DOHH2 (cell line): ENCODE results near the gene CAB39.

Experiments used
- H3F3A ChIP-seq: fragments of 200-600 bp; sonication (generic), shearing (Covaris generic); 2 replicates; pipeline ENCODE4 v1.6.0; 2016; ENCODE audit warnings: antibody characterized with exemption, mild to moderate bottlenecking; ENCODE audit not compliant: control insufficient read depth, insufficient read depth
- H3K27ac ChIP-seq: fragments of 200-600 bp; sonication (generic); 2 replicates; pipeline ENCODE4 v1.5.1; 2014; ENCODE audit warnings: low read depth, mild to moderate bottlenecking, low read length, moderate library complexity
- H3K27me3 ChIP-seq: fragments of 200-600 bp; sonication (generic); 2 replicates; pipeline ENCODE4 v1.6.1; 2014; ENCODE audit warnings: mild to moderate bottlenecking, low read length, mixed read lengths; ENCODE audit not compliant: control insufficient read depth
- H3K36me3 ChIP-seq: fragments of 200-600 bp; sonication (generic); 2 replicates; pipeline ENCODE4 v1.6.1; 2014; ENCODE audit warnings: mild to moderate bottlenecking, low read length, moderate library complexity, mixed read lengths; ENCODE audit not compliant: control insufficient read depth
- H3K4me1 ChIP-seq: fragments of 200-600 bp; sonication (generic); 2 replicates; pipeline ENCODE4 v1.6.1; 2014; ENCODE audit warnings: mild to moderate bottlenecking, low read length, mixed read lengths; ENCODE audit not compliant: control insufficient read depth
- H3K4me2 ChIP-seq: fragments of 200-600 bp; sonication (generic); 2 replicates; pipeline ENCODE4 v1.6.0; 2014; ENCODE audit warnings: mild to moderate bottlenecking, low read length, moderate library complexity
- H3K4me3 ChIP-seq: fragments of 200-600 bp; sonication (generic); 2 replicates; pipeline ENCODE4 v1.5.1; 2014; ENCODE audit warnings: mild to moderate bottlenecking, low read length, mixed read lengths
- H3K79me2 ChIP-seq: fragments of 200-600 bp; sonication (generic); 2 replicates; pipeline ENCODE4 v1.6.1; 2014; ENCODE audit warnings: mild to moderate bottlenecking, low read length, mixed read lengths; ENCODE audit not compliant: control insufficient read depth
- H3K9me2 ChIP-seq: fragments of 200-600 bp; sonication (generic); replicated peaks from 2 replicates; pipeline ENCODE4 v1.6.1; 2014; ENCODE audit warnings: mild to moderate bottlenecking, low read length, mixed read lengths; ENCODE audit not compliant: control insufficient read depth
- H3K9me3 ChIP-seq: fragments of 200-600 bp; sonication (generic); 2 replicates; pipeline ENCODE4 v1.6.1; 2014; ENCODE audit warnings: antibody characterized with exemption, low read length, mixed read lengths; ENCODE audit not compliant: control insufficient read depth, insufficient read depth
- H4K20me1 ChIP-seq: fragments of 200-600 bp; sonication (generic); 2 replicates; pipeline ENCODE4 v1.6.0; 2014; ENCODE audit warnings: low read depth, mild to moderate bottlenecking, antibody characterized with exemption, low read length, moderate library complexity; ENCODE audit not compliant: control insufficient read depth, insufficient read depth
- EZH2phosphoT487 ChIP-seq: fragments of 200-600 bp; sonication (generic); IDR thresholded peaks from 2 replicates; pipeline ENCODE4 v1.6.1; 2017; ENCODE audit warnings: borderline replicate concordance, mild to moderate bottlenecking, antibody characterized with exemption, low read length, moderate library complexity, mixed read lengths
- TF ChIP-seq, protein P1 (sequence below): fragments of 200-600 bp; sonication (generic); IDR thresholded peaks from one replicate; pipeline ENCODE4 v1.5.1; 2014; ENCODE audit warnings: antibody characterized with exemption, mild to moderate bottlenecking, low read depth, low read length; ENCODE audit not compliant: poor library complexity, severe bottlenecking

The CAB39 gene

DNA sequence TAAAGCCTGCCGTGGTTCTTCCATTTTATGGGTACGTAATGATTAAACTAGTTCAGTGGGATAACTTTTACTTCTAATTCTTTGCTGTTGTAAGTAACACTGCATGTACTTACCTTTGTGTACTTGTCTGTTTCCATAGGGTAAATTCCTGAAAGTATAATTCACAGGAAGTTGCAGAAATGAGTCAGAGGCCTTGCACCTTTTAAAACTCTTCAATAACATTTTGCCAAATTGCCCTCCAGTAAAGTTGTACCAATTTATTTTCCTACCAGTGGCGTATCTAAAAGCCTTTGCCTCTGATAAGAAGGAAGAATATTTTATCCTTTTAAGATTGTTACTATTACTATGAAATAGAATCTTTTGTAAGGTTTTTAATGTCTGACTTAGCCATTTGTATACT, 65.1 kb downstream of the CAB39 start:
- no peaks in the 10 kb centered on the region for H4K20me1 ChIP-seq
- peaks cover 12% of the 10 kb centered on the region for H3K36me3 ChIP-seq
- TF ChIP-seq, protein P1, sequence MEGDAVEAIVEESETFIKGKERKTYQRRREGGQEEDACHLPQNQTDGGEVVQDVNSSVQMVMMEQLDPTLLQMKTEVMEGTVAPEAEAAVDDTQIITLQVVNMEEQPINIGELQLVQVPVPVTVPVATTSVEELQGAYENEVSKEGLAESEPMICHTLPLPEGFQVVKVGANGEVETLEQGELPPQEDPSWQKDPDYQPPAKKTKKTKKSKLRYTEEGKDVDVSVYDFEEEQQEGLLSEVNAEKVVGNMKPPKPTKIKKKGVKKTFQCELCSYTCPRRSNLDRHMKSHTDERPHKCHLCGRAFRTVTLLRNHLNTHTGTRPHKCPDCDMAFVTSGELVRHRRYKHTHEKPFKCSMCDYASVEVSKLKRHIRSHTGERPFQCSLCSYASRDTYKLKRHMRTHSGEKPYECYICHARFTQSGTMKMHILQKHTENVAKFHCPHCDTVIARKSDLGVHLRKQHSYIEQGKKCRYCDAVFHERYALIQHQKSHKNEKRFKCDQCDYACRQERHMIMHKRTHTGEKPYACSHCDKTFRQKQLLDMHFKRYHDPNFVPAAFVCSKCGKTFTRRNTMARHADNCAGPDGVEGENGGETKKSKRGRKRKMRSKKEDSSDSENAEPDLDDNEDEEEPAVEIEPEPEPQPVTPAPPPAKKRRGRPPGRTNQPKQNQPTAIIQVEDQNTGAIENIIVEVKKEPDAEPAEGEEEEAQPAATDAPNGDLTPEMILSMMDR, result no peak
- no peak for TF ChIP-seq EZH2phosphoT487
- no peak overlapping the region for H3K4me3 ChIP-seq
- H3K27me3 ChIP-seq, result no peaks in the 10 kb centered on the region
- peaks cover 35% of the 10 kb centered on the region for H3K79me2 ChIP-seq
- H3K9me3 ChIP-seq, result no peaks in the 10 kb centered on the region
- H3K27ac ChIP-seq, result no peak overlapping the region
- no peaks in the 10 kb centered on the region for H3K4me1 ChIP-seq
- no peaks in the 10 kb centered on the region for H3K9me2 ChIP-seq
- no peak overlapping the region for H3K4me2 ChIP-seq
- no peaks in the 10 kb centered on the region for H3F3A ChIP-seq

DNA sequence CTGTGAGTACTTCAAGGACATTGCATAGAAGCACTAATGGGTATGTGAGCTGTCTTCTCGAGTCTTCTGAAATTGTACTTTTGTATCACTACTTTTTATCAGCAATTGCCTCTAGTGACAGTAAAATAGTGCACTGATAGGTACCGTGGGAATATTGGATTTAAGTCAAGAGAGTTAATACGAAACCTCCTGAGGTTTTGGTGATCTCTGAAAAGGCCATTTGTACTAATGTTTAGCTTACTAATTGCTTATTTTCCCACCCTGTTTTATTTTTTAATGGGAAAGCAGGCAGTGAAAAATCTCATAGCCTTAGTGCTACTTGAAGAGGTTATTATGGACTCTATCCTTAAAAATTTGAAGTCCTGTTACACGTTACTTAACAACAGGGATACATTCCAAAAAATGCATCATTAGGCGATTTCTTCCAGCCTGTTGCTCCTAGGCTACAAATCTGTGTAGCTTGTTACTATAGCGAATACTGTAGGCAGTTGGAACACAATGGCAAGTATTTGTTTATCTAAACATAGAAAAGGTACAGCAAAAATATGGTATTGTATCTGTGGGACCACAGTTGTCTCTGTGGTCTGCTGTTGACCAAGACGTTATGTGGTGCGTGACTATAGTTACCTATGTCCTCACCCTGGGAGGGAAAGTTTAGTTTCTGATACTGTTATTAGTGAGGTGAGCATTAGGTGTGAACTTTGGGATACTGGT, 65.9 kb downstream of the CAB39 start:
- H3K4me3 ChIP-seq, result no peak overlapping the region
- no peak overlapping the region for H3K27ac ChIP-seq
- H3K27me3 ChIP-seq, result no peaks in the 10 kb centered on the region
- H3F3A ChIP-seq, result no peaks in the 10 kb centered on the region
- H3K36me3 ChIP-seq, result peaks cover 18% of the 10 kb centered on the region
- no peaks in the 10 kb centered on the region for H3K9me3 ChIP-seq
- TF ChIP-seq, protein P1, result no peak
- no peak for TF ChIP-seq EZH2phosphoT487
- H3K9me2 ChIP-seq, result no peaks in the 10 kb centered on the region
- H3K79me2 ChIP-seq, result peaks cover 38% of the 10 kb centered on the region
- H4K20me1 ChIP-seq, result no peaks in the 10 kb centered on the region
- no peaks in the 10 kb centered on the region for H3K4me1 ChIP-seq
- H3K4me2 ChIP-seq, result no peak overlapping the region

DNA sequence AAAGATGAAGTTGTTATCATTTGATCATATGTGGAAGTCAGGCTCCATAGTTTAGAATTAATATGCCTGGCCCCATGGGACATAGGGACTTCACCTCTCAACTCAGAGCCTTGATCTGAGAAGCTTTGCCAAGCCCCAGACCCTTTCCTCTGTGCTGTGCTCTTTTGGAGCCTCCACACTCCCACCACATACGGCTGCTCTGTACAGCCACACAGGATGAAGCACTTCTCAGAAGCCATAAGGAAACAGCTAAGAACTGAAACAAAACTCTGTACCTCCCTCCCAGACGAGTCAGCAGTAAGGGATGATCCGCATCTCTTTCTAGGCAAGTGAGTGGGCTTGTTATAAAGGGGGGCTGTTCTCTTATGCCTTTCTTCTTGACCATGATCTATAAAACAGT, 66.5 kb downstream of the CAB39 start:
- Histone ChIP-seq H3K79me2 (peaks cover 39% of the 10 kb centered on the region), H3K9me3 (no peaks in the 10 kb centered on the region), H3K4me3 (no peak overlapping the region), H3K27ac (no peak overlapping the region), H3F3A (no peaks in the 10 kb centered on the region), H3K4me1 (no peaks in the 10 kb centered on the region), H3K4me2 (no peak overlapping the region), H3K9me2 (no peaks in the 10 kb centered on the region), H3K36me3 (peaks cover 24% of the 10 kb centered on the region), H4K20me1 (no peaks in the 10 kb centered on the region), H3K27me3 (no peaks in the 10 kb centered on the region)
- TF ChIP-seq EZH2phosphoT487, result no peak
- TF ChIP-seq, protein P1, result no peak
